Neural progenitor cell (in vitro differentiated cells): Measurements from ENCODE around the gene SAMD11.
"Not testable (repeated sequence)": the region's sequence is repeated elsewhere in the genome, so short reads cannot be mapped to it uniquely, and the experiment has no call there.

Experiments used
- EZH2 ChIP-seq: fragments of 200-600 bp; sonication (generic); IDR thresholded peaks from 2 replicates; pipeline ENCODE4 v1.6.1; 2017; ENCODE audit warnings: antibody characterized with exemption, mild to moderate bottlenecking, moderate library complexity
- EZH2phosphoT487 ChIP-seq: fragments of 200-600 bp; sonication (generic); IDR thresholded peaks from 2 replicates; pipeline ENCODE4 v1.6.1; 2017; ENCODE audit warnings: antibody characterized with exemption
- TF ChIP-seq, protein P1 (sequence below): fragments of 200-600 bp; sonication (generic); IDR thresholded peaks from 2 replicates; pipeline ENCODE4 v1.5.1; 2017; ENCODE audit warnings: antibody characterized with exemption, mild to moderate bottlenecking

DNA sequence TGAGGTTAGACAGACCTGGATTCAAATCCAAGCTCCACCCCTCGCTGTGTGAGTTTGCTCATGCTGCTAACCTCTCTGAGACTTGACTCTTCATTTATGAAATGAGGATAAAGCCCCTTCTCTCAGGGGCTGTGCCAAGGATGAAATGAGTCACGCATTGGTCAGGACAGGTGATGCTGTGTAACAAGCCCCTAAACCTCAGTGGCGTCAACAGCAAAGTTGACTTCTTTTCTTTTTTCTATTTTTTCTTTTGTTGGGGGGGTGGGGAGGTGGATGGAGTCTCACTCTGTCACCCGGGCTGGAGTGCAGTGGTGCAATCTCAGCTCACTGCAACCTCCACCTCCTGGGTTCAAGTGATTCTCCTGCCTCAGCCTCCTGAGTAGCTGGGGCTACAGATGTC is 33.9 kb upstream of the SAMD11 start:
- TF ChIP-seq EZH2, EZH2phosphoT487: not testable (repeated sequence)
- TF ChIP-seq, protein P1, sequence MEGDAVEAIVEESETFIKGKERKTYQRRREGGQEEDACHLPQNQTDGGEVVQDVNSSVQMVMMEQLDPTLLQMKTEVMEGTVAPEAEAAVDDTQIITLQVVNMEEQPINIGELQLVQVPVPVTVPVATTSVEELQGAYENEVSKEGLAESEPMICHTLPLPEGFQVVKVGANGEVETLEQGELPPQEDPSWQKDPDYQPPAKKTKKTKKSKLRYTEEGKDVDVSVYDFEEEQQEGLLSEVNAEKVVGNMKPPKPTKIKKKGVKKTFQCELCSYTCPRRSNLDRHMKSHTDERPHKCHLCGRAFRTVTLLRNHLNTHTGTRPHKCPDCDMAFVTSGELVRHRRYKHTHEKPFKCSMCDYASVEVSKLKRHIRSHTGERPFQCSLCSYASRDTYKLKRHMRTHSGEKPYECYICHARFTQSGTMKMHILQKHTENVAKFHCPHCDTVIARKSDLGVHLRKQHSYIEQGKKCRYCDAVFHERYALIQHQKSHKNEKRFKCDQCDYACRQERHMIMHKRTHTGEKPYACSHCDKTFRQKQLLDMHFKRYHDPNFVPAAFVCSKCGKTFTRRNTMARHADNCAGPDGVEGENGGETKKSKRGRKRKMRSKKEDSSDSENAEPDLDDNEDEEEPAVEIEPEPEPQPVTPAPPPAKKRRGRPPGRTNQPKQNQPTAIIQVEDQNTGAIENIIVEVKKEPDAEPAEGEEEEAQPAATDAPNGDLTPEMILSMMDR, result not testable (repeated sequence)
